ENCODE results near the gene TMEM60.

GRCh38 chr7:77746824-77747165 is 51.4 kb downstream of the TMEM60 start:
- no peak for TF ChIP-seq CTCF (IDR thresholded peaks at IDR 0.05)
- TF ChIP-seq POLR2A (IDR thresholded peaks at IDR 0.05) = no peak

All from body of pancreas (tissue), 4 donors.